ENCODE data around the gene ZBTB7B. TPM values are rescaled to one million over a fixed set of nuclear protein-coding genes. Genes with fewer than 3 reads are reported as not detected.
"Not testable (repeated sequence)": the region's sequence is repeated elsewhere in the genome, so short reads cannot be mapped to it uniquely, and the experiment has no call there.

ZBTB7B gene
- total and polyA plus RNA-seq, 2 experiments from 2014 or later: 2.3 to 27.0 TPM

- Histone ChIP-seq H3K4me1 (ENCODE audit: insufficient read depth) (peaks cover 30% of the 10 kb centered on the region), H3K4me3 (peak overlapping the region; percentile 82), H3K9me2 (ENCODE audit: insufficient read depth) (no peaks in the 10 kb centered on the region), H3K4me2 (ENCODE audit: unreplicated experiment) (peak overlapping the region; percentile 97), H3K9ac (peak overlapping the region; percentile 98), H3K36me3 (ENCODE audit: low read depth) (no peaks in the 10 kb centered on the region), H3K79me2 (ENCODE audit: insufficient read depth) (peaks cover 48% of the 10 kb centered on the region), H3K27me3 (replicated peaks; ENCODE audit: insufficient read depth) (no peaks in the 10 kb centered on the region), H3K27ac (peak overlapping the region; percentile 99), H4K20me1 (ENCODE audit: insufficient read depth) (no peaks in the 10 kb centered on the region), H3K9me3 (ENCODE audit: low read depth) (no peaks in the 10 kb centered on the region), H3F3A (ENCODE audit: insufficient read depth) (peaks cover 48% of the 10 kb centered on the region), H2AFZ (peak overlapping the region; percentile 83)
- in situ Hi-C loops (cut with MboI): no loop called here
- DNase-seq: peak; percentile 97
- WGBS, 2 experiments (ENCODE audit: low coverage in 1 of 2, low lambda C conversion rate in 2 of 2, missing lambda C conversion rate in 2 of 2): 0 to 1% methylated on average over 30 of the region's 30 CpGs
- no peak for TF ChIP-seq EZH2phosphoT487 (IDR thresholded peaks at IDR 0.05; ENCODE audit: insufficient read depth, low read depth)
- TF ChIP-seq EZH2 (IDR thresholded peaks at IDR 0.05; ENCODE audit: insufficient read depth, poor library complexity, severe bottlenecking): no peak
Observed at GRCh38 chr1:154974808-154975408, 27.7 kb upstream of the ZBTB7B start.

GRCh38 chr1:154975409-154976059, 27.1 kb upstream of the ZBTB7B start:
- H3K27me3 ChIP-seq (replicated peaks; ENCODE audit: insufficient read depth): no peaks in the 10 kb centered on the region
- H3K79me2 ChIP-seq (ENCODE audit: insufficient read depth): peaks cover 42% of the 10 kb centered on the region
- H4K20me1 ChIP-seq (ENCODE audit: insufficient read depth): no peaks in the 10 kb centered on the region
- H3K36me3 ChIP-seq (ENCODE audit: low read depth): no peaks in the 10 kb centered on the region
- 0 to 1% methylated on average over 11 to 24 of the region's 24 CpGs for WGBS, 2 experiments (ENCODE audit: low coverage in 1 of 2, low lambda C conversion rate in 2 of 2, missing lambda C conversion rate in 2 of 2)
- H2AFZ ChIP-seq: peak overlapping the region; percentile 83
- peak; percentile 78 for DNase-seq
- H3K9me2 ChIP-seq (ENCODE audit: insufficient read depth): no peaks in the 10 kb centered on the region
- H3K4me1 ChIP-seq (ENCODE audit: insufficient read depth): peaks cover 30% of the 10 kb centered on the region
- peak overlapping the region; percentile 97 for H3K4me2 ChIP-seq (ENCODE audit: unreplicated experiment)
- H3K9ac ChIP-seq: peak overlapping the region; percentile 98
- peak overlapping the region; percentile 82 for H3K4me3 ChIP-seq
- in situ Hi-C loops (cut with MboI): no loop called here
- TF ChIP-seq EZH2 (IDR thresholded peaks at IDR 0.05; ENCODE audit: insufficient read depth, poor library complexity, severe bottlenecking) (no peak), EZH2phosphoT487 (IDR thresholded peaks at IDR 0.05; ENCODE audit: insufficient read depth, low read depth) (no peak)
- H3F3A ChIP-seq (ENCODE audit: insufficient read depth): peaks cover 48% of the 10 kb centered on the region
- H3K27ac ChIP-seq: peak overlapping the region; percentile 99
- no peaks in the 10 kb centered on the region for H3K9me3 ChIP-seq (ENCODE audit: low read depth)

GRCh38 chr1:154977762-154978161, 24.8 kb upstream of the ZBTB7B start:
- 59 to 62% methylated on average over 3 of the region's 3 CpGs for WGBS, 2 experiments (ENCODE audit: low coverage in 1 of 2, low lambda C conversion rate in 2 of 2, missing lambda C conversion rate in 2 of 2)
- H3K9ac ChIP-seq; H3K9me2 ChIP-seq (ENCODE audit: insufficient read depth); H3K27ac ChIP-seq; in situ Hi-C loops (cut with MboI); H3K27me3 ChIP-seq (replicated peaks; ENCODE audit: insufficient read depth); DNase-seq; H3K36me3 ChIP-seq (ENCODE audit: low read depth); H3K9me3 ChIP-seq (ENCODE audit: low read depth); H3K4me3 ChIP-seq; H4K20me1 ChIP-seq (ENCODE audit: insufficient read depth); H3K4me2 ChIP-seq (ENCODE audit: unreplicated experiment); H2AFZ ChIP-seq: not testable (repeated sequence)
- H3F3A ChIP-seq (ENCODE audit: insufficient read depth): peaks cover 31% of the 10 kb centered on the region
- H3K79me2 ChIP-seq (ENCODE audit: insufficient read depth): peaks cover 53% of the 10 kb centered on the region
- peaks cover 14% of the 10 kb centered on the region for H3K4me1 ChIP-seq (ENCODE audit: insufficient read depth)

- H3K79me2 ChIP-seq (ENCODE audit: insufficient read depth): peaks cover 55% of the 10 kb centered on the region
- no peaks in the 10 kb centered on the region for H3K9me3 ChIP-seq (ENCODE audit: low read depth)
- H3K27ac ChIP-seq: no peak overlapping the region
- in situ Hi-C loops (cut with MboI): no loop called here
- H2AFZ ChIP-seq: no peak overlapping the region
- H4K20me1 ChIP-seq (ENCODE audit: insufficient read depth): no peaks in the 10 kb centered on the region
- no peaks in the 10 kb centered on the region for H3K9me2 ChIP-seq (ENCODE audit: insufficient read depth)
- H3K4me3 ChIP-seq: no peak overlapping the region
- no peak overlapping the region for H3K4me2 ChIP-seq (ENCODE audit: unreplicated experiment)
- H3K27me3 ChIP-seq (replicated peaks; ENCODE audit: insufficient read depth): no peaks in the 10 kb centered on the region
- TF ChIP-seq EZH2 (IDR thresholded peaks at IDR 0.05; ENCODE audit: insufficient read depth, poor library complexity, severe bottlenecking) (no peak), EZH2phosphoT487 (IDR thresholded peaks at IDR 0.05; ENCODE audit: insufficient read depth, low read depth) (no peak)
- H3K9ac ChIP-seq: no peak overlapping the region
- H3F3A ChIP-seq (ENCODE audit: insufficient read depth): peaks cover 25% of the 10 kb centered on the region
- no peak for DNase-seq
- no peaks in the 10 kb centered on the region for H3K36me3 ChIP-seq (ENCODE audit: low read depth)
- H3K4me1 ChIP-seq (ENCODE audit: insufficient read depth): peaks cover 10% of the 10 kb centered on the region
- WGBS, 2 experiments (ENCODE audit: low coverage in 1 of 2, low lambda C conversion rate in 2 of 2, missing lambda C conversion rate in 2 of 2): 99 to 100% methylated on average over 3 of the region's 3 CpGs
Observed at GRCh38 chr1:154978360-154978759, 24.2 kb upstream of the ZBTB7B start.

Measured in GM23248 (cell line).